ENCODE results near the gene ARHGAP6. TPM values are rescaled to one million over a fixed set of nuclear protein-coding genes. Genes with fewer than 3 reads are reported as not detected.
A peak's percentile ranks its signal among the peaks of the same experiment; 100 is the strongest.

ARHGAP6 gene
- total RNA-seq, 4 donors from 2014 or later: 17.2 to 47.0 (median 21.6) TPM

GRCh38 chrX:11474021-11474420 is 191.7 kb downstream of the ARHGAP6 start:
- no peak for DNase-seq
- no peaks in the 10 kb centered on the region for H3K27me3 ChIP-seq
- H3K9me3 ChIP-seq: no peaks in the 10 kb centered on the region
- TF ChIP-seq POLR2A (IDR thresholded peaks at IDR 0.05) (no peak), CTCF (IDR thresholded peaks at IDR 0.05) (no peak)
- H3K27ac ChIP-seq: no peak overlapping the region
- no peaks in the 10 kb centered on the region for H3K4me1 ChIP-seq
- intact Hi-C loops (cut with DNase I; ENCODE audit: low total_unique reads): no loop called here
- no peak overlapping the region for H3K4me3 ChIP-seq
- H3K36me3 ChIP-seq: no peaks in the 10 kb centered on the region

GRCh38 chrX:11472879-11473278 is 192.8 kb downstream of the ARHGAP6 start:
- no peak for DNase-seq
- H3K4me1 ChIP-seq: no peaks in the 10 kb centered on the region
- H3K27ac ChIP-seq: no peak overlapping the region
- no peaks in the 10 kb centered on the region for H3K36me3 ChIP-seq
- intact Hi-C loops (cut with DNase I; ENCODE audit: low total_unique reads): no loop called here
- no peaks in the 10 kb centered on the region for H3K27me3 ChIP-seq
- TF ChIP-seq POLR2A (IDR thresholded peaks at IDR 0.05) (no peak), CTCF (IDR thresholded peaks at IDR 0.05) (no peak)
- no peak overlapping the region for H3K4me3 ChIP-seq
- H3K9me3 ChIP-seq: no peaks in the 10 kb centered on the region

GRCh38 chrX:11472381-11472780 is 193.3 kb downstream of the ARHGAP6 start:
- Histone ChIP-seq H3K4me3 (no peak overlapping the region), H3K27ac (no peak overlapping the region)
- intact Hi-C loops (cut with DNase I; ENCODE audit: low total_unique reads): no loop called here

GRCh38 chrX:11470250-11470974 is 195.3 kb downstream of the ARHGAP6 start:
- Histone ChIP-seq H3K4me3 (no peak overlapping the region), H3K27ac (peak overlapping the region in 1 of 2 donors; percentile 14), H3K9me3 (no peaks in the 10 kb centered on the region), H3K4me1 (no peaks in the 10 kb centered on the region), H3K27me3 (no peaks in the 10 kb centered on the region), H3K36me3 (no peaks in the 10 kb centered on the region)
- intact Hi-C loops (cut with DNase I; ENCODE audit: low total_unique reads): no loop called here
- no peak for TF ChIP-seq POLR2A (IDR thresholded peaks at IDR 0.05)
- no peak for TF ChIP-seq CTCF (IDR thresholded peaks at IDR 0.05)
- DNase-seq: no peak

More at GRCh38 chrX:11472381-11472780, 193.3 kb downstream of the ARHGAP6 start:
- Histone ChIP-seq H3K9me3 (no peaks in the 10 kb centered on the region), H3K4me1 (no peaks in the 10 kb centered on the region), H3K36me3 (no peaks in the 10 kb centered on the region), H3K27me3 (no peaks in the 10 kb centered on the region)
- no peak for TF ChIP-seq CTCF (IDR thresholded peaks at IDR 0.05)
- no peak for TF ChIP-seq POLR2A (IDR thresholded peaks at IDR 0.05)
- no peak for DNase-seq

GRCh38 chrX:11465648-11466411 is 199.9 kb downstream of the ARHGAP6 start:
- Histone ChIP-seq H3K9me3 (no peaks in the 10 kb centered on the region), H3K36me3 (no peaks in the 10 kb centered on the region), H3K27me3 (no peaks in the 10 kb centered on the region), H3K4me3 (no peak overlapping the region), H3K4me1 (no peaks in the 10 kb centered on the region), H3K27ac (no peak overlapping the region)
- intact Hi-C loops (cut with DNase I; ENCODE audit: low total_unique reads): no loop called here
- TF ChIP-seq CTCF (IDR thresholded peaks at IDR 0.05): no peak
- TF ChIP-seq POLR2A (IDR thresholded peaks at IDR 0.05): no peak
- DNase-seq: no peak

All from uterus (tissue), 4 donors.